Cerebellar cortex (tissue), 1 donor: Measurements from ENCODE around the gene FEN1.
A peak's percentile ranks its signal among the peaks of the same experiment; 100 is the strongest.

Source experiments
- DNase-seq: peaks from one replicate; pipeline ENCODE4 v3.0.0-alpha.2; 2015; ENCODE audit warnings: low spot score

The FEN1 gene

GRCh38 chr11:61795459-61795858 lies 2.7 kb downstream of the FEN1 start:
- no peak for DNase-seq

GRCh38 chr11:61795876-61796526 lies 3.3 kb downstream of the FEN1 start:
- DNase-seq: no peak

- DNase-seq: peak; percentile 93
Measured at GRCh38 chr11:61797263-61797944, 4.7 kb downstream of the FEN1 start.

GRCh38 chr11:61799665-61800284 lies 7.1 kb downstream of the FEN1 start:
- no peak for DNase-seq

- DNase-seq: no peak
Measured at GRCh38 chr11:61800331-61801281, 7.9 kb downstream of the FEN1 start.

- no peak for DNase-seq
Measured at GRCh38 chr11:61802605-61803004, 9.9 kb downstream of the FEN1 start.

- DNase-seq: no peak
Measured at GRCh38 chr11:61803889-61804647, 11.4 kb downstream of the FEN1 start.

GRCh38 chr11:61805146-61805545 lies 12.4 kb downstream of the FEN1 start:
- no peak for DNase-seq

- DNase-seq: no peak
Measured at GRCh38 chr11:61806785-61807184, 14.1 kb downstream of the FEN1 start.

GRCh38 chr11:61810671-61811175 lies 18.0 kb downstream of the FEN1 start:
- DNase-seq: peak; percentile 46

GRCh38 chr11:61811831-61812230 lies 19.1 kb downstream of the FEN1 start:
- DNase-seq: no peak

- DNase-seq: no peak
Measured at GRCh38 chr11:61812736-61813411, 20.2 kb downstream of the FEN1 start.

GRCh38 chr11:61814247-61814957 lies 21.7 kb downstream of the FEN1 start:
- DNase-seq: peak; percentile 60

- peak; percentile 98 for DNase-seq
Measured at GRCh38 chr11:61814958-61815789, 22.5 kb downstream of the FEN1 start.

GRCh38 chr11:61815790-61816735 lies 23.4 kb downstream of the FEN1 start:
- DNase-seq: peak; percentile 80

- peak; percentile 87 for DNase-seq
Measured at GRCh38 chr11:61816736-61817455, 24.2 kb downstream of the FEN1 start, which contains the start of gene FADS1. Gene FADS1, minus strand, starts transcription at chr11:61817003. Its CDS starts 74 bp downstream, at chr11:61816929.
